Activated T-cell treated with anti-CD3 and anti-CD28 coated beads for 1 hour (primary cell): Measurements from ENCODE around the gene AGBL1.

Experiments used
- DNase-seq: peaks from one replicate; pipeline ENCODE4 v3.0.0-alpha.2; 2020; ENCODE audit warnings: low read depth

AGBL1 gene

DNA sequence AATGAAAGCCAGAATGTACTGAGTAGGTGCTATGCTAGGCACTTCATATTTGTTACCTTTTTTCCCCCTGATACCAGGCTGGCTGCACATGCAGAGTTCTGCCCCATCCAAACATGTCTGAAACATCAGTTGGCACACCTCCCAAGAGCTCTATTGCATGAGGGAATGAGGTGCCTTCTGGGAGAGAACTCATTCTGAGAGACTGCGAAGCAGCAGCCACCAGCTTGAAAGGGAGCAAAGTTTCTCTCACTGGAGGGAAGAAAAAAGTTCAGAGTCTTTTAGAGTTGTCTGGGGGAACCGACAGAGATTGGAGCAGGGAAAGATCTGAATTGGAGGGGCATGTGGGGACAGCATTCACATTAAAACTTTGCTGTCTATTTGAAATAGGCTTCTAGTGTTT is 84.1 kb downstream of the AGBL1 start:
- DNase-seq: no peak

DNA sequence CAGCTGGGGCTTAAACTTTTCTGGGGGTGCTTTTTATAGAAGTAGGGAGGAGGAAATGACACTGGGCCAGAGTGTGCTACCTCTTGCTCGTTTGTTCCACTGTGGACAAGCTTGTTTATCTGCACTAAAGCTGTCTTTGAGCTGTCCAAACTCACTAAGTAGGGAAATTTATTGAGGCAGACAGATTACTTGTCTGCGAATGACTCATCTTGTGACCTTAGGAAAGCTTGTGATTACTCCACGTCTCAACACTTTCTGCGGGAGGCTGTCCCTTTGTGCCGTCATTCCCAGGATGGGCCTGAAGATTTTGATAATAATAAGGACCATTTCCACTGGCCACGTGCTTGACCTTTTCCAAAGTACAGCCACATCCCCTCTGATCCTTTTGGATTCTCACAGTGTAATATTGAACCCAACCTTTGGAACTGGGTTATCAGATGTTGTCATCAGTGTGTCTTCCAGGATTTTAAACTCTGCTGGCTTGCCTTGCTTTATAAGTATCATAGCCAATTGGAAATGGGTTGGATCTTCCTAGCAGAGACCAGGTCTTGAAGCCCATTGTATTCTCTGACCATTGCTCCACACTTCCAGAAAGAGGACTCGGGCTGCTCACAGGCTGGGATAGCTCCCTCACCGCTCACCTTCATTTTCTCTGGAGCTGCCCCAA is 84.7 kb downstream of the AGBL1 start:
- no peak for DNase-seq

DNA sequence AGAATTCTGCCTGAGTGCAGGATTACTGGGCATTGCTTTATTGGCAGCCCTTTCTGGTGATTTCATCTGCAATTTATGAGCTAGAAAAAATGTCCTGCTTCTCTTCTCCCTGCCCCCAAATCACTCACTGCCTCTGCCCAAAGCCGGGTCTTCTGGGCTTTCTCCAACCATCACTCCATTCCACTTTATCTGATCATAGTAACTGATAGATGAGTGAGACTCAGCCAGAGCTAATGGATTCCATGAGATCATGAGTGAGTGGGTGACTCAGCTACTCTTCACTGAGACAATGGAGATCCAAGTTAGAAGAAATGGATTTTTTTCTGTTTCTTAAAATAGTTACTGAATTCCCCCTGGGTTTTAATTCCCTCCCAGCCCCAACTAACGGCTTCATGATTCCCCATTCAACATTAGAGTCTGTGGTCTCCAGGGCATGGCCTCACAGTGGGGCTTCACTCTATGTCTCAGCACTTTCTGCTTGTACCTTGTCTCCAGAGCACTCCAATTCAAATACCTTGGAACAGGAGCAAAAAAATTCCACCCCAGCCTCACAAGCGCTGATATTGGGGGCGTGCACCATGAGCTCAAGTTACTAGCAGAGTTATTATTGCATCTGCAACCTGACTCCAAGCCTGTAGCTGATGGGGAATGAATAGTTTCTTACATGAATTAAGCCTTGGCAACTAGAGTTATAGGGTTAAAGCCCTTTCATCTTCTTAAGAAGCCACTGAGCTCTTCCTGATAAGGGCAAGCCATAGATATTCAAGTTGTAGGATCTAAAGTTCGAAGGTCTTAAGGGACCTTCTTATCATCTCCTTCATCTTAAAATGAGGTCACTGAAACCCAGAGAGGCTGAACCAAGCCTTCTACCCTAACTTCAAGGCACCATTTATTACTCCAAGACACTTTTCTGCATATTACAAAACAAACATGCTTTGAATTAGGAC is 85.9 kb downstream of the AGBL1 start:
- DNase-seq: no peak

DNA sequence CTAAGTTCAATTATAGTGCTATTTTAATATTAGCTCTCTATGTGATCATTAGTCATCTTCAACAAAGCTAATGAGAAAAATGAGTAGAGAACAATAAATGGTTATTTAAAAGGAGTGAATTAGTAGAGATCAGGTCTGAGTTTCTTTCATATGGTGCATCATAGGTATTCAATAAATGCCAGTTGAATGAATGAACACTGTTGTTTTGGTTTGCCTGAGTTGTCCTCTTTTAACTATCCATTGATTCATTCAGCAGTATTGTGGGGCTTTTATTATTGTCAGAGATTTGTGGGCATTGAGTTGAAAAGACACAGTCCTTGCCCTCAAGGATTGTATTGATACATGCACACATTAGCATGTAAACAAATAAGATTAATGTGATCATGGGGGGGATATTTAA is 88.2 kb downstream of the AGBL1 start:
- DNase-seq: no peak

DNA sequence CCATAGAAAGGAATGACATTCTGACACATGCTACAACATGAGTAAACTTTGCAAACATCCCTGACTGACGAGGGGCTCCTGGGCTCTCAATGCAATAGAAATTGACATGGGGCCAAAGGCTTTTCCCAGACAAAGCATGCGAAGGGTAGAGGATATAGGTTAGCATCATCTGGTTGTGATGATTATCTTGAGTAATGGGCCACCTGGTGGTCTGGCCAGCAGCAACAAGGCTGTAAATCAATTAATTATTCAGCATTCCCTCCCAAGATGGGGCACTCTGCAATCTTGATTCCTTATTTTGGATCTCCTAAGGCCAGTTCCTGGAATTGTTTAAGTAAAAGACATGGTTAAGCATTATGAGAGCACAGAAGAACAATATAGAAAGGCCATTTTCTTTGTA is 99.2 kb downstream of the AGBL1 start:
- DNase-seq: no peak

DNA sequence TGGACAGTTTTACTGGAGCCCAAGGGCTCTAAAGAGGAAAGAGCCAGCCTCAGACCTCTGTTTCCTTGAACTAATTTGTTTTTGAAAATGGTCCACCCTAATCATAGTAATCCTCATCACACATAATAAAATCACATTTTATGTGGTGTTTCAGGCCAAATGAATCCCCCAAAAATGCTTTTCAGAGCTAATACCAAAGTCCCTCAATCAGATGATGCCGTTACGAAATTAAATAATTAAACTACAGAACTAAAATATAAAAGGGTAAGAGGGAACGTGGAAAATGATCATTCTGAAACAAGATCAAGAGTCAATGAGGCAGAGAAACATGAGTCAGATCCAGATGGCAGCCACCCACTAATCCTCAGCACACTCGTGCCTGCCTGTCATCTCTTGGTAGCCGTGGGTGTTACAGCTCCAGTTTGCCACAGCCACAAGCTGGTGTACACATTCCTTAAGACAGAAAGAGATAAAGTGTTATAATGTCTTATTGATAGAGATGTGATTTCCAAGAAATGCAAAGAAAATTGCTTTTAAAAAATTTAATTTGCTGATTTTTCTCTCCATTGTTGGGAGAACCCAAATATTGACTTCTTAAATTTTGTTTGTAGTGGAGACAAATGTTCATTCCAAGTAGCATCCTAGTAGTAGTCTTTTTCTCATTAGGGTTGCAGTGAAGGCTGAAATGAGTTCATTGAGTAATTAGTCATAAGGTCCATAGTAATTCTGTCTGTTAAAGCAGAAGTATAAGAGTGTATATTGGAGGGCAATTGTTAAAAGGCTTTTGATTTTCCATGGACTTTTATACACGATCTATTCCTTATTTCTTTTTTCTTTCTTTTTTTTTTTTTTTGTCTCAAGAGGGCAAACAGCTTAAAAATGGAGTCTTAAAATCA is 104.2 kb downstream of the AGBL1 start:
- DNase-seq: no peak

DNA sequence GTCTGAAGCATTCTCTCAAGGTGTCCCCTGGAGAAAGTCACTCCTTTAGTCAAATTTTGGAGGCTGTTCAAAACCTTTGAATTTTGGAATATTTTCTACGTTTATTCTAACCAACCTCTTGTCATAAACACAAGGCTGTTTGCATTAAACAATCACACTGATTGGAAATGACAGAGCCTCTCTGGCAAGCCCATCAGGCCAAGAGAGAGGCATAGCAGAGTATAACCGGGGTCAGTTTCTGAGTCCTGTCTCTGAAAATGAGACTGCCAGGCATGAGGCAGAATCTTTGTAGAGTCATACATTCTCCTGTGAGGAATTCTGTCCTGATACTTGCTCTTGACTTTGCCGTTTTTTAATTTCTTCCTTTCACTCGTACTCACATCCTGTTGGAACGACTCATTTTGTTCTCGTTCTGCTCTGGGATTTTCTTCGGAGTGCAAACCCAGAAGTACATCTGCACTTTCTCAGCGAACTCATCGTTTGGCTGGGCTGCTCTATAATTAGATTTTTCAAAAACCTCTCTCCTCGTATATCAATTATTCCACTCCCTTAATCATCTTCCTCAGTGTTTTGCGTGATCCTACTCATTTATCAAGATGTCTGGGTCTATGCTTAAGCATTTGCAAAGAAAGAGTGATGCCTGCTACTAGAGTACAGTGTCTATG is 114.2 kb downstream of the AGBL1 start:
- DNase-seq: no peak

DNA sequence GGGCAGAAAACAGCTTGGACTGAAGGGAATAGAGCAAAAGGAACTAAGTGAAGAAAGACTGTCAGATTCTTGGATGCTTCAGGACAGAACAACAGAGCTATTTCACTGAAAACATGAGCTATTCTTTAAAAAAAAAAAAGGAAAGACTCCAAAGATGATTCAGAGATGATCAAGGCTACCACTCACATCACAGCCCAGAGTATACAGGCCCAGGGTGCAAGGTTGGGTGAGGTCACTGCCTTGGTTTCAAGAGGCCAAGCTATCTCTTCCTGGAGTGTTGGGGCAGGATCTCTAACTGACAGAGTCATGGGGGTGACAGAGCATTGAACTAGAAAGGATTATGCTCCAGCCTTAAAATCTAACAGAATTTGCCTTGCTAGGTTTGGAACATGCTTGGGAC is 118.1 kb downstream of the AGBL1 start:
- no peak for DNase-seq

DNA sequence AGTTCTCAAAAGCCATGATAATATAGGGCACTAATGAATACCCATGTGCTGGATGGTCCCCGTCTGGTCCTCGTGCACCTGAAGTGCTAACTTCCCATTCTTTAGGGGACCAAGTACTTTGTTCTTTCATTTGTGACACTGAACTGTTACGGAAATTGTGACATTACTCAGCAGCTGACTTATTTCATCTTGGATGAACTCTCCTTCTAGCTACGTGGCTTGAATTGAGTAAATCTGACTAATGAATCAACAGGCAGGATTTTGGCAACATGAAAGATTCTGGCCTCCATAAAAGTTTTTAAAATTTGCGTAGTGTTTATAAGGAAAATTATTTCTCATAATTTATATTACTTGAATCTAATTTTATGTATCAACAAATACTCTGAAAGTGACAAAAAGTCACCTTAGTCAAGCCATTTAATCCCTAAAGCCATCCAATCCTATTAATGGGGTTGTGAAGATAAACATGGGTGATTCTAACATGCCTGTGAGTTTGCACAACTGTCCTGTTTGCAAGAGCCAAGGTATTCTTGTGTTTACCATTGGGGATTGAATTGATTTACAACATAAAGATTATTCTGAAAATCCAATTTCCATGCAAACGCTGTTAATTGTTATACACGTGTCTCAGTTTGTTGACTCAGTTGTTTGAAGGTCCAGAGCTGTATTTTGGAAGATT is 119.9 kb downstream of the AGBL1 start:
- DNase-seq: no peak

DNA sequence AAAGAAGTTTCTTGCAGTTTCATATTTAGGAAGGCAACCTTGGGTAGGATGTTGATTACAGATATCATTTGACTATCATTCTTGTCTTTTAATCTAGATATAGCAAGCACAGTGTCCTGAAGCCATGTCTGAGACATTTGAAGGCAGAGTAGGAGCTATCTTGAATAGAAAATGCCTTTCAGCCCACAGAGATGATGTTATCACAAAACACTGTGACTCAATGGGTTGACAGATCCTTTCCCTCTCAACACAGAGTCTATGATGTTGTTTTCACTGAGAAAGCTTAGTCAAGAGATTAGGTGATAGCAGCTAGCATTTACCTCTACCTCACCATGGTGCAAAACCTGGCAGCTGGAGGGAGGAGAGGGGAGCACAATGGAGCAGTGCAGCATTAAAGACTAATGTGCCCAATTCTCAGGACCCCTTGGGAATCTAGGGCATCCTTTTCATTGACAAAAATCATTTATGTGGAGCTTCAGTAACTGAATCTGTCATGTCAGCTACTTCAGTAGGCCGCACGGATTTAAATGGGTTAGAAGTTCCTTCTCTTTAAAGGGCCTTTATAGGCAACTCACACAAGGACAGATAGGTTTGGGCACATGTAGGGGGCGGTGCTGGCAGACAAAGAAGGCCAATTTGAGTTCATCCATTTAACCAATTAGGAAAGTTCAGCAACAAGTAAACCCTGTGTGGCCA is 121.8 kb downstream of the AGBL1 start:
- no peak for DNase-seq

DNA sequence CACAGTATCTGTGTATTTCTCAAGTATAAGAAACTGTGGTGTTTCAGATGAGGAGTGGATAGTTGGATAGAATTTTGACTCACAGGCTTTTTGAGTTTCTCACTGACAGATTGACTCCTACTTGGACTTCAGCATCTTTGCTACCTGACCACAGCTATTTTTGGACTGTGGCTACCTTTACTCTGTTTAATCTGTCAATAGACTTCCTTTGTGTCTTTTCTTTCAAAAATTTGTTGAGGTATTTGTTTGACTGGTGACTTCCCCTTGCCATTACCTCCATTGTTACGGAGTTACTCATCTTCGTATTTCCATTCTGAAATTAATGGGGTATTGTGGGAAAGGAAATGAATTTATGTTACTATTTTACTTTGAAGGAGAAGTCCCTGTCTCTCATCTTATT is 123.8 kb downstream of the AGBL1 start:
- no peak for DNase-seq

DNA sequence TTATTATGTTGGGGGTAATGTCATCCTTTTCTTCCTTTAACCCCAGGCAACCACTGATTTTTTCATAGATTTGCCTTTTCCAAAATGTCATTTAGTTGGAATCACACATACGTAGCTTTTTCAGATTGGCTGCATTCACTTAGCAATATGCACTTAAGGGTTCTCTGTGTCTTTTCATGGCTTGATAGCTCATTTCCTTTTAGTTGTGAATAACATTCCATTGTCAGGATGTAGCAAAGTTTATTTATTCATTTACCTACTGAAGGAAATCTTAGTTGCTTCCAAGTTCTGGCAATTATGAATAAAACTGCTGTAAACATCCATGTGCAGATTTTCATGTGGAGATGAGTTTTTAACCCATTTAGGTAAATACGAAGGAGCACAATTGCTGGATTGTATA is 125.4 kb downstream of the AGBL1 start:
- DNase-seq: no peak

DNA sequence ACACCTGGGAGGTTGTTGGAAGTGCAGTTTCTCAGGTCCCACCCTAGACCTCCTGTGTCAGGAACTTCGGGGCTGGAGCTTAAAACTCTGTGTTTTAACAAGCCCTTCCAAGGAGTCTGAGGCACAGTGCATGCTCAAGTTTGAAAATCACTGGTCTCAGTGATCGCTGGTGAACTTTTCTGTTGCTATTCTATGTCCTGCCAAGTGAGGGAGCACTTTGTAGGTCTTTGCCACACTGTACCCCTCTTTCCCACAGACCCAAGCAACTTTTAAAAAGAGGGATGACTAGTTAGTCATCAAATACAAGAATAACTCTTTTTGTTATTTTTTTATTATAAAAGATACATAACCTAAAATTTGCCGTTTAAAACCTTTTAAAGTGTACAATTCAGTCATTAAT is 133.7 kb downstream of the AGBL1 start:
- DNase-seq: no peak

DNA sequence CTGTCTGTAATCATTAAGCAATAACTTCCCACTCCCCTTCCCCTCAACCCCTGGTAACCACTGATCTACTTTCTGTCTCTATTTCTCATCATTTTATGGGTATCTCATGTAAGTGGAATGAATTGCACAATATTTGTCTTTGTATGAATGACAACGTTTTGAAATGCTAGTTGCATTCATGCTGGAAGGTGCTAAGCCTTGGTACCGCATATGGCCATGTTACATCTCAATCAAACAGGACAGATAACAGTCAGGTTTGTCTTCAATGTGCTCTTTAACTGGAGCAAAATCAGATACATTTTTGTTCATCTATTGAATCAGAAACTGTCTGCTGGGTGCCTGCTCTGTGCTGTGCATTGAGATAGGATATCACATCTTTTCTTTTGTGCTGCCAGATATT is 134.2 kb downstream of the AGBL1 start:
- DNase-seq: no peak

DNA sequence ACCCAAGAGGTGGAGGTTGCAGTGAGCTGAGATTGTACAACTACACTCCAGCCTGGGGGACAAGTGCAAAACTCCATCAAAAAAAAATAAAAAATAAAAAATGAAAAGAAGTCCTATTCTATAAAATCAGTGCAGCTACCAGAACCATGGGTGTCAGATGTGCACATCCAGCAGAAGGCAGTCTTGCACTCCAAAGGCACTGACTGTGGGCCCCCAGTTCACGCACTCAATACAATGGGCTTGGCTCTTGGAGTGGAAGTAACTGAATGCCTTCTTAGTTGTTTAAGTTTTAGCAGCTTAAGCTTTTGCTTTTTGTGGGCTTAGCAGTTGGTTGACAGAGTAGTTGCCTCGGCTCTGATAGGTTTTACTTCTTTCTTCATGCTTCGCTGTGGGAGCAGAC is 141.4 kb downstream of the AGBL1 start:
- DNase-seq: no peak

DNA sequence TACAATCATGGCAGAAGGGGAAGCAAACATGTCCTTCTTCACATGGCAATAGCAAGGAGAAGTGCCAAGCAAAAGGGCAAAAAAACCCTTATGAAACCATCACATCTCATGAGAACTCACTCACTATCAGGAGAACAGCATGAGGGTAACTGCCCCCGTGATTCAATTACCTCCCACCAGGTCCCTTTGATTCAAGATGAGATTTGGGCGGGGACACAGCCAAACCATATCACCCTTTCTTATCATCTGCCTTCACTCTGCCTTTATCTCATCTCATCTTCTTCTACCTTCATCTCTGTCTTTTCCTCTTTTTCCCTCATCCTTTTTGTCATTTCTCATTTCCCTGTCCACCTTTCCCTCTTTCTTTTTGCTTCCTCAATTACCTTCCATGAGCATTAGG is 149.6 kb downstream of the AGBL1 start:
- no peak for DNase-seq

DNA sequence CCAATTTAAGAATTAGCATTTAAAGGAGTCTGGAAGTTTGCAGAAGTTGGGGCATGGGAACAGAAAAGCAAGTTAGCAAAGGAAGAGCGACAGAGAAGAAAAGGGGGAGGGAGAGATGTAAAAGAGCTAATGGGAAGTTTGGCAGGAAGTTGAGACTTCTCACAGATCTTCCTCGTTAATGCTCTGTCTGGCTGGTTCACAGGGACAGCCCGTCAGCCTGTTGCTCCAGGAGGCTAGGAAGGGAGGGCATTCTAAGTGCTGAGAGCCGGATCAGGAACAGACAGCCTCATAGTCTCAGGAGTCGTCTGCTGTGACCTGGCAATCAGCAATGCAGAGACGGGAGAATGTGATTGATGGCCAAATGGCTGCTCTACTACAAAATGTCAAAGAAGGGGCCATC is 150.3 kb downstream of the AGBL1 start:
- DNase-seq: no peak

DNA sequence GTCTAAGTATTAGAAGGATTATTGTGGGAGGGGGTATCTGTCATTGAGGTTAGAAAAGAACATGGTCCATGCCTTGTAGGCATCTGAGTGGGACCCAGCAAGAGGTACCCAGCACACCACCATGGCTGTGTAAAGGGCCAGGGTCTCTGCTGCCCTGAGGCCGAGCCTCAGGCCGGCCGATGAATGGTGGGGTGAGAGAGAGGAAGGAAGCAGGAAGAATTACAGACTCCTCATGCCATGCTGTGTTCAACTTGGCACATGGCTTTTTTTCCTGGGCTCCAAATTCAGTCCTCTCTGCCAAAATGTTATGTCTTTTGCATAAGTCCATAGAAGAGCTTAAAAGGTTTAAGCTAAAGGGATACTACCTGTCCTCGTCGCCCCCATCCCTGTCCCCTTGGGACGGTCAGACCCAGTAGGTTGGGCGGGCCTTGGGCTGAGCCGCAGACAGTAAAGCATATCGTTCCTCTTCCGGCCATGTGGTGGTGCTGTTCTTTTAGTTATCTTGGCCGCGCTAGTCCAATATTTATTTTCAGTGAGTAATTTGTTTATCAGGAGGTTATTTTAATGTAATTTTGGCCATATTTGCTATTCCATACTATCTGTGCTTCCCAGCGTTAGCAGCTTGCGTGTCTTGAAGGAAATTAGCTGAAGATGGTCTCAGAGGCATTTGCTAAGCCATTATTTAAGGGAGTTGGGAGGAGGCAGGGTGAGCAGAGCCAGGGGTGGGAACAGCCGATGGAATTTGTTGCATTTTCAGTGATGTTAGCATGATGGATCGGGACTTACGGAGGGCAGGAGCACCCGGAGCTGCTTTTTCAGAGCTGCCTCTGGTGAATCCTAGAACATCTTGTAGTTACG is 152.4 kb downstream of the AGBL1 start:
- peak; percentile 7 for DNase-seq

DNA sequence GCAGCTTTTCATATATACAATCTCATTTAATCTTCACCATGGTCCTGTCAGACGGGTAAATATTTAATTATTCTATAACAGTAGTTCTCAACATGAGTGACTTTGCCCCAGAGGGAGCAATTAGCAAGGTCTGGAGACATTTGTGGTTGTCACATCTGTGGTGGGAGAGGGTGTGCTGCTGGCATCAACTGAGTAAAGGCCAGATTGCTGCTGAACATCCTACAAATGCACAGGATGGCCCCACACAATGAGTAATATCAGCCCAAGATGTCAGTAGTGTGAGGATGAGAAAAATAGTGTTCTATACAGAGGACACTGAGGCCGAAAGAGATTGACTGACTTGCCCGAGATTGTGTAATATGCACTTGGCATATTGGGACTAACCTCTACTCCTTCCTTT is 156.0 kb downstream of the AGBL1 start:
- DNase-seq: no peak
